Naive thymus-derived CD4-positive, alpha-beta T cell (primary cell): ENCODE results near the gene GLIS1. TPM values are rescaled to one million over a fixed set of nuclear protein-coding genes. Genes with fewer than 3 reads are reported as not detected.

Experiments used
- ATAC-seq: fragments of 150-1000 bp; cut with Tn5 transposase; 2 replicates; pipeline ENCODE4 v1.10.0; 2021; ENCODE audit warnings: mild to moderate bottlenecking, moderate library complexity
- CTCF ChIA-PET: fragments of 350-600 bp; sonication (Branson Sonifier 250); formaldehyde crosslinking; loops from one replicate; lab custom pipeline; 2021; ENCODE audit warnings: antibody characterized with exemption; lab: Charles Lee
- POLR2A ChIA-PET: fragments of 350-600 bp; sonication (Branson Sonifier 250); formaldehyde crosslinking; loops from one replicate; lab custom pipeline; 2021; ENCODE audit warnings: antibody characterized with exemption, inconsistent platforms; lab: Charles Lee
- DNase-seq, 9 donors: peaks; one replicate each; pipeline versions ENCODE4 v3.0.0 to v3.0.0-alpha.2; 2020 to 2022; ENCODE audit warnings: mixed read lengths in 1 of 9
- H3K27ac ChIP-seq: one replicate; pipeline ENCODE4 v1.7.0; 2013; ENCODE audit warnings: mild to moderate bottlenecking, low read depth, low read length, moderate library complexity
- H3K27me3 ChIP-seq, 2 donors: one replicate each; pipeline ENCODE4 v1.7.0; 2013; ENCODE audit warnings: low read length in 2 of 2, mild to moderate bottlenecking in 2 of 2, moderate library complexity in 2 of 2; ENCODE audit not compliant: control insufficient read depth in 2 of 2, insufficient read depth in 2 of 2
- H3K36me3 ChIP-seq, 3 experiments: 1 replicate in 2 of 3; 2 replicates in 1 of 3; pipeline ENCODE4 v1.7.0; 2013; ENCODE audit warnings: low read length in 3 of 3, mild to moderate bottlenecking in 3 of 3, moderate library complexity in 1 of 3; ENCODE audit not compliant: insufficient read depth in 3 of 3, control insufficient read depth in 2 of 3
- H3K4me1 ChIP-seq, 2 donors: one replicate each; pipeline ENCODE4 v1.7.0; 2013; ENCODE audit warnings: low read length in 2 of 2, mild to moderate bottlenecking in 2 of 2, moderate library complexity in 1 of 2; ENCODE audit not compliant: control insufficient read depth in 2 of 2, insufficient read depth in 2 of 2
- H3K4me3 ChIP-seq: 2 replicates; pipeline ENCODE4 v1.7.0; 2013; ENCODE audit warnings: mild to moderate bottlenecking, low read length
- H3K9me3 ChIP-seq, 3 experiments: 1 replicate in 2 of 3; 2 replicates in 1 of 3; pipeline ENCODE4 v1.7.0; 2013; ENCODE audit warnings: low read length in 3 of 3; ENCODE audit not compliant: control insufficient read depth in 2 of 3
- H3K27ac Mint-ChIP-seq, 9 donors: one replicate each; pipeline ENCODE4 v1.8.0; 2020 to 2022; ENCODE audit warnings: mixed read lengths in 9 of 9, mild to moderate bottlenecking in 8 of 9, moderate library complexity in 5 of 9, inconsistent platforms in 2 of 9
- H3K27me3 Mint-ChIP-seq, 5 donors: one replicate each; pipeline ENCODE4 v1.8.0; 2021 to 2022; ENCODE audit warnings: mixed read lengths in 5 of 5, mild to moderate bottlenecking in 1 of 5
- H3K36me3 Mint-ChIP-seq, 5 donors: one replicate each; pipeline ENCODE4 v1.8.0; 2020 to 2022; ENCODE audit warnings: mixed read lengths in 5 of 5, mild to moderate bottlenecking in 3 of 5, inconsistent platforms in 1 of 5
- H3K4me1 Mint-ChIP-seq, 7 donors: one replicate each; pipeline ENCODE4 v1.8.0; 2020 to 2022; ENCODE audit warnings: mixed read lengths in 7 of 7, mild to moderate bottlenecking in 3 of 7, inconsistent platforms in 1 of 7
- H3K4me3 Mint-ChIP-seq, 10 donors: one replicate each; pipeline ENCODE4 v1.8.0; 2020 to 2022; ENCODE audit warnings: mild to moderate bottlenecking in 10 of 10, mixed read lengths in 10 of 10, moderate library complexity in 6 of 10, inconsistent platforms in 2 of 10
- H3K9me3 Mint-ChIP-seq, 11 donors: one replicate each; pipeline ENCODE4 v1.8.0; 2020 to 2022; ENCODE audit warnings: mixed read lengths in 11 of 11, mild to moderate bottlenecking in 4 of 11, inconsistent platforms in 1 of 11, moderate library complexity in 1 of 11
- intact Hi-C, 2 donors: fragments of 100-400 bp; cut with micrococcal nuclease; formaldehyde crosslinking; loops; one replicate each; pipeline ENCODE4 v1.15.1; 2023
- polyA plus RNA-seq, 2 donors: library from polyadenylated mRNA; unstranded; fragments of 300-500 nt; fragmentation: Illumina TruSeq; gene quantifications; one replicate each; pipeline ENCODE4 v1.2.3, GENCODE V29; 2021
- total RNA-seq, 6 experiments: library from RNA in 5 of 6; stranded (reverse) in 5 of 6; gene quantifications; 1 replicate in 5 of 6; 2 replicates in 1 of 6; pipeline ENCODE4 v1.2.3 and lab custom pipeline; 2021 to 2026

The GLIS1 gene
- total and polyA plus RNA-seq, 7 experiments from 2014 or later: not detected

DNA sequence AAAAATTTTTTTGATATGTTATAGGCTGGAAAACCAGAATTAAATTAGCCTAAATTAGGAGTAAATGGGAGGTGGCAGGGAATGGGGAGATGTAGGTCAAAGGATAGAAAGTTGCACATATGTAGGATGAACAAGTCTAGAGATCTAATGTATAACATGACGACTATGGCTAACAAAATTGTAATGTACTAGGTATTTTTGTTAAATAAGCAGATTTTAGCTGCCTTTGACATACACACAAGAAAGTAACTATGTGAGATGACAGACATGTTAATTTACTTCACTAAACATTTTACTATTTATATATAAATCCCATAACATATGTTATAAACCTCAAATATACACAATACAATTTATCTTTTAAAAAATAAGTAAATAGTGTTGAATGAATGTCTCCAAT, 30.2 kb upstream of the GLIS1 start:
- Histone ChIP-seq H3K27ac (no peak overlapping the region), H3K27me3 (no peaks in the 10 kb centered on the region), H3K9me3 (no peaks in the 10 kb centered on the region), H3K4me1 (no peaks in the 10 kb centered on the region), H3K4me3 (no peak overlapping the region), H3K36me3 (peaks cover 0 to 19% (median 0%) of the 10 kb centered on the region in 3 experiments)
- no peak overlapping the region for H3K4me3 Mint-ChIP-seq
- ATAC-seq (no peak), DNase-seq (no peak)
- peaks cover 0 to 29% (median 0%) of the 10 kb centered on the region in 7 donors for H3K4me1 Mint-ChIP-seq
- H3K27ac Mint-ChIP-seq: no peak overlapping the region
- CTCF ChIA-PET: no interaction called here
- H3K27me3 Mint-ChIP-seq: no peaks in the 10 kb centered on the region
- H3K36me3 Mint-ChIP-seq: peaks cover 0 to 71% (median 34%) of the 10 kb centered on the region in 5 donors
- no peaks in the 10 kb centered on the region for H3K9me3 Mint-ChIP-seq
- intact Hi-C loops: no loop called here
- POLR2A ChIA-PET: no interaction called here

GRCh38 chr1:53766831-53767405, 28.0 kb upstream of the GLIS1 start:
- POLR2A ChIA-PET: interaction anchor here (0.6 kb wide), 1 partner anchor 22 kb away, joined by 4 read pairs; no protein-coding TSS in a partner anchor
- H3K4me3 ChIP-seq: no peak overlapping the region

DNA sequence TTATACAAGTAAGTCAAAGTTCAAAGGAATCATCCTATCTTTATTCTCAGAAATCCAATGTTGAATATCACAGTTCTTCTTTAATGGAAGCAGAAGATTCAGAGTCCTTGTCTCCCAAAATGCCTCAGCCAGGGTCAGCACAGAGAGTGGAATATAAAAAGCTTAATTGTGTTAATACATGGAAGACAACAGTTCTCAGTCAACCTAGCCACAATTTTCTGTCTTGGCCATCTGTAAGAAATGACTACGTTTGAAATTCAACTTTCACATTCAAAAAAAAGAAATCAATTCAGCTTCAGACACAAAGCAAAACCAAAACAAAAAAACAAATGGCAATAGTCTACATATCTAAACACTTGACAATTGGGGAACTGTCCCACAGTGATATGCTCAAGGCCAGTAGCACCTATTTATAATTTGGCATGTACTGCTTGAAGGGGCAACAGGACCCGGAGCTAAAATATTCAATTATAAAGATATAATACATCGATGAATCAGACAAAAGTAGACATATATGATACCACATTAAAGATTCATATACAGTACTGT, 27.3 kb upstream of the GLIS1 start:
- Mint-ChIP-seq H3K4me1 (peaks cover 0 to 29% (median 0%) of the 10 kb centered on the region in 7 donors), H3K27me3 (no peaks in the 10 kb centered on the region), H3K4me3 (peak overlapping the region in 2 of 10 donors; percentile 12 to 77), H3K27ac (peak overlapping the region in 2 of 9 donors; percentile 56 to 93), H3K36me3 (peaks cover 3 to 79% (median 54%) of the 10 kb centered on the region in 5 donors), H3K9me3 (peaks cover 0 to 19% (median 4%) of the 10 kb centered on the region in 11 donors)
- H3K9me3 ChIP-seq: peaks cover 0 to 5% (median 0%) of the 10 kb centered on the region in 3 experiments
- no peak overlapping the region for H3K4me3 ChIP-seq
- H3K27me3 ChIP-seq: no peaks in the 10 kb centered on the region
- no peak for DNase-seq
- CTCF ChIA-PET: interaction anchor here (0.6 kb wide), 1 partner anchor 12 kb away, joined by 3 read pairs; no protein-coding TSS in a partner anchor
- H3K36me3 ChIP-seq: peaks cover 0 to 10% (median 0%) of the 10 kb centered on the region in 3 experiments
- intact Hi-C loops: no loop called here
- no peaks in the 10 kb centered on the region for H3K4me1 ChIP-seq
- ATAC-seq: no peak
- H3K27ac ChIP-seq: no peak overlapping the region
- POLR2A ChIA-PET: interaction anchor here (0.6 kb wide), 1 partner anchor 23 kb away, joined by 4 read pairs; no protein-coding TSS in a partner anchor

More at GRCh38 chr1:53766831-53767405, 28.0 kb upstream of the GLIS1 start:
- peak overlapping the region in 2 of 10 donors; percentile 13 to 77 for H3K4me3 Mint-ChIP-seq
- CTCF ChIA-PET: no interaction called here
- no peaks in the 10 kb centered on the region for H3K27me3 Mint-ChIP-seq
- DNase-seq (no peak), ATAC-seq (no peak)
- H3K9me3 Mint-ChIP-seq: peaks cover 0 to 16% (median 3%) of the 10 kb centered on the region in 11 donors
- peaks cover 0 to 29% (median 0%) of the 10 kb centered on the region in 7 donors for H3K4me1 Mint-ChIP-seq
- intact Hi-C loops: no loop called here
- Histone ChIP-seq H3K9me3 (no peaks in the 10 kb centered on the region), H3K27ac (no peak overlapping the region), H3K36me3 (peaks cover 0 to 11% (median 0%) of the 10 kb centered on the region in 3 experiments), H3K4me1 (no peaks in the 10 kb centered on the region), H3K27me3 (no peaks in the 10 kb centered on the region)
- H3K36me3 Mint-ChIP-seq: peaks cover 3 to 77% (median 52%) of the 10 kb centered on the region in 5 donors
- H3K27ac Mint-ChIP-seq: peak overlapping the region in 1 of 9 donors; percentile 93

DNA sequence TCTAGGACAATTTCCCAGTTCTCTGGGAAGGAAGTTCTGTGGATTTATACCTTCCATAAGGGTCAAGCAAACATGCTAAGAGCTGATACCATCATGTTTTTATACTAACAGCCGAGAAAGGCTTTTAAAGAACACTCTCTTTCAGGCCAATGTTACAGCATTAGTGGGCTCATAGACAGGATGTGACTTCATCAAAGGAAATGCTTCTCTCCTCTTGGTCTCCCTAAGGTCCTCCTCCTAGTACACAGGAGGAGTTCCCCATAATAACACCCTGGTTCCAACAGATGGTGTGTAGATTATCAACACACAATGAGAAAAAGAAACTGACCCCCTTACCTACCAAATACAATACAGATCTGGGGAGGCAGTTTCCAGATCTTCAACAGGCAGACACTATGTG, 26.7 kb upstream of the GLIS1 start:
- Histone ChIP-seq H3K36me3 (peaks cover 0 to 8% (median 0%) of the 10 kb centered on the region in 3 experiments), H3K9me3 (peaks cover 0 to 5% (median 0%) of the 10 kb centered on the region in 3 experiments), H3K27me3 (no peaks in the 10 kb centered on the region), H3K4me3 (no peak overlapping the region), H3K4me1 (no peaks in the 10 kb centered on the region), H3K27ac (no peak overlapping the region)
- H3K27me3 Mint-ChIP-seq: no peaks in the 10 kb centered on the region
- H3K9me3 Mint-ChIP-seq: peaks cover 0 to 19% (median 4%) of the 10 kb centered on the region in 11 donors
- CTCF ChIA-PET: interaction anchor here (0.6 kb wide), 1 partner anchor 12 kb away, joined by 3 read pairs; no protein-coding TSS in a partner anchor
- H3K4me1 Mint-ChIP-seq: peaks cover 0 to 29% (median 0%) of the 10 kb centered on the region in 7 donors
- ATAC-seq (peak; percentile 73), DNase-seq (no peak)
- POLR2A ChIA-PET: no interaction called here
- H3K4me3 Mint-ChIP-seq: peak overlapping the region in 1 of 10 donors; percentile 77
- intact Hi-C loops: loop anchor here in 1 of 2 donors (1.0 kb wide), 1 partner anchor 73 kb away; the partner anchor contains the start of gene NDC1
- H3K27ac Mint-ChIP-seq: peak overlapping the region in 2 of 9 donors; percentile 56 to 93
- H3K36me3 Mint-ChIP-seq: peaks cover 3 to 73% (median 48%) of the 10 kb centered on the region in 5 donors

DNA sequence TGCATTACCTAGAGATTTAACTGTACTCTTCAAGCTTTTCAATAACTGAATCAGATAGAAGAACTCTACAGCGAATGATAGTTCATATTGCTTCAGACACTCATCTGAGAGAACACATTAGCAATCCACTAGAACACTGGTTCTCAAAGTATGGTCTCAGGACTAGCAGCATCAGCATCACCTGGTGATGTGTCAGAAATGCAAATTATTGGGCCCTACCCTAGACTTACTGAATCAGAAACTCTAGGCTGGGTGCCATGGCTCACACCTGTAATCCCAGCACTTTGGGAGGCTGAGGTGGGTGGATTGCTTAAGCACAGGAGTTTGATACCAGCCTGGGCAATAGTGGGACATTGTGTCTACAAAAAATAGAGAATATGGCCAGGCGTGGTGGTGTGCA, 24.9 kb upstream of the GLIS1 start:
- Histone ChIP-seq H3K4me3 (no peak overlapping the region), H3K9me3 (peaks cover 0 to 5% (median 0%) of the 10 kb centered on the region in 3 experiments), H3K36me3 (peaks cover 0 to 5% (median 0%) of the 10 kb centered on the region in 3 experiments), H3K27me3 (no peaks in the 10 kb centered on the region), H3K27ac (no peak overlapping the region), H3K4me1 (no peaks in the 10 kb centered on the region)
- ATAC-seq (no peak), DNase-seq (no peak)
- H3K27me3 Mint-ChIP-seq: no peaks in the 10 kb centered on the region
- CTCF ChIA-PET: interaction anchor here (0.9 kb wide), 1 partner anchor 16 kb away, joined by 3 read pairs; no protein-coding TSS in a partner anchor
- POLR2A ChIA-PET: no interaction called here
- intact Hi-C loops: no loop called here
- H3K4me1 Mint-ChIP-seq: peaks cover 0 to 29% (median 0%) of the 10 kb centered on the region in 7 donors
- H3K4me3 Mint-ChIP-seq: no peak overlapping the region
- peaks cover 0 to 19% (median 4%) of the 10 kb centered on the region in 11 donors for H3K9me3 Mint-ChIP-seq
- peaks cover 3 to 73% (median 47%) of the 10 kb centered on the region in 5 donors for H3K36me3 Mint-ChIP-seq
- H3K27ac Mint-ChIP-seq: peak overlapping the region in 1 of 9 donors; percentile 25

DNA sequence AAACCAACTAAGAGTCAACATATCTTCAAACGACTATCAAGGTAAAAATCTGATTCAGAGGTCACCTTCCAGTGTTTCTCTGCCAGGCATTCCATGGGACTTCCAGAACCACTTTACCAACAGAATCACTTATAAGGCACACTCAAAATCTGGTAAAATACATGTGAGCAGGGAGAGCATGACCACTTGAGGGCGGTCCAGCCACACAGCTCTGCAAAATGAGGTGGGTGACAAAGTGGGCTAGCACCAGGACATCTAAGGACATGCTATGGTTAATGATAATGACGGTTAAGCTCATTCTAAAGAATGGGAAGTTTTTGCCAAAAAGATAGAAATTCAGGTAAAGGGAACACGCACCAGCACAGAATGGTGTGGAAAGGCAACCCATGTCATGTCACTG, 24.5 kb upstream of the GLIS1 start:
- Histone ChIP-seq H3K9me3 (peaks cover 0 to 5% (median 0%) of the 10 kb centered on the region in 3 experiments), H3K4me1 (no peaks in the 10 kb centered on the region), H3K36me3 (peaks cover 0 to 4% (median 0%) of the 10 kb centered on the region in 3 experiments), H3K27me3 (no peaks in the 10 kb centered on the region), H3K27ac (no peak overlapping the region), H3K4me3 (no peak overlapping the region)
- Mint-ChIP-seq H3K4me3 (no peak overlapping the region), H3K4me1 (peaks cover 0 to 29% (median 0%) of the 10 kb centered on the region in 7 donors), H3K36me3 (peaks cover 3 to 69% (median 47%) of the 10 kb centered on the region in 5 donors), H3K9me3 (peaks cover 0 to 19% (median 4%) of the 10 kb centered on the region in 11 donors), H3K27me3 (no peaks in the 10 kb centered on the region), H3K27ac (no peak overlapping the region)
- ATAC-seq (no peak), DNase-seq (no peak)
- ChIA-PET CTCF (no interaction called here), POLR2A (no interaction called here)
- intact Hi-C loops: no loop called here
